Neural crest cell (in vitro differentiated cells): ENCODE results near the gene SERPINE1. TPM values are rescaled to one million over a fixed set of nuclear protein-coding genes. Genes with fewer than 3 reads are reported as not detected.
"Not testable (repeated sequence)": the region's sequence is repeated elsewhere in the genome, so short reads cannot be mapped to it uniquely, and the experiment has no call there.

Experiments
- DNase-seq: peaks from one replicate; pipeline ENCODE4 v3.0.0; 2021; ENCODE audit warnings: low read depth, mixed read lengths, low spot score
- H3K27ac Mint-ChIP-seq: one replicate; pipeline ENCODE4 v1.8.0; 2021; ENCODE audit warnings: mild to moderate bottlenecking, mixed read lengths; ENCODE audit not compliant: unreplicated experiment
- H3K27me3 Mint-ChIP-seq: 2 replicates; pipeline ENCODE4 v1.8.0; 2021; ENCODE audit warnings: low read depth, mild to moderate bottlenecking, mixed read lengths
- H3K36me3 Mint-ChIP-seq: 2 replicates; pipeline ENCODE4 v1.8.0; 2021; ENCODE audit warnings: low read depth, mild to moderate bottlenecking, mixed read lengths
- H3K4me1 Mint-ChIP-seq: 2 replicates; pipeline ENCODE4 v1.8.0; 2021; ENCODE audit warnings: mixed read lengths
- H3K4me3 Mint-ChIP-seq: one replicate; pipeline ENCODE4 v1.8.0; 2021; ENCODE audit warnings: mild to moderate bottlenecking, mixed read lengths
- H3K9me3 Mint-ChIP-seq: 2 replicates; pipeline ENCODE4 v1.8.0; 2021; ENCODE audit warnings: mixed read lengths
- total RNA-seq: library from RNA; stranded (reverse); gene quantifications from 2 replicates; pipeline ENCODE4 v1.2.1, GENCODE V29; 2021
- TF ChIP-seq, protein P1 (sequence below): fragments of 200-600 bp; sonication (generic); conservative IDR thresholded peaks from 2 replicates; pipeline ENCODE4 v1.5.0; 2021; ENCODE audit warnings: antibody characterized with exemption, mild to moderate bottlenecking

Gene SERPINE1
- total RNA-seq, 1 donor from 2014 or later: 0.07 TPM

DNA sequence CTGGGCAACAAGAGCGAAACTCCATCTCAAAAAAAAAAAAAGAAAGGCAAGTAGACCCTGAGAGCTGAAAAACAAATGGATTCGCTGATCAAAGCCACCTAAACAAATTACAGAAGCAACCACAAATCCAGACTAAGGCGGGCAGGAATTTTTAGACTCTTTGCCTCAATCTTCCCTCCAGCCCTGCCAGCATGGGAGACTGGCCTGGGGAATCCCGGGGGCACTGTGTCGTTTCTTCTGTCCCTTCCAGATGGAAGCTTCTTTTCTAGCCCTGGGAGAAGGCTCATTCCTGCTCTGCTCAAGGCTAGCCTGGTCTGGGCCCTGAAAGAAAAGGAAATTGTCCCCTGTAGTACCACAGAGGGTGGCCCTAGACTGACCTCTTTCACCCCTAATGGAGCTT, 15.6 kb upstream of the SERPINE1 start:
- H3K9me3 Mint-ChIP-seq: no peaks in the 10 kb centered on the region
- H3K4me1 Mint-ChIP-seq: peaks cover 4% of the 10 kb centered on the region
- H3K36me3 Mint-ChIP-seq: no peaks in the 10 kb centered on the region
- TF ChIP-seq, protein P1, sequence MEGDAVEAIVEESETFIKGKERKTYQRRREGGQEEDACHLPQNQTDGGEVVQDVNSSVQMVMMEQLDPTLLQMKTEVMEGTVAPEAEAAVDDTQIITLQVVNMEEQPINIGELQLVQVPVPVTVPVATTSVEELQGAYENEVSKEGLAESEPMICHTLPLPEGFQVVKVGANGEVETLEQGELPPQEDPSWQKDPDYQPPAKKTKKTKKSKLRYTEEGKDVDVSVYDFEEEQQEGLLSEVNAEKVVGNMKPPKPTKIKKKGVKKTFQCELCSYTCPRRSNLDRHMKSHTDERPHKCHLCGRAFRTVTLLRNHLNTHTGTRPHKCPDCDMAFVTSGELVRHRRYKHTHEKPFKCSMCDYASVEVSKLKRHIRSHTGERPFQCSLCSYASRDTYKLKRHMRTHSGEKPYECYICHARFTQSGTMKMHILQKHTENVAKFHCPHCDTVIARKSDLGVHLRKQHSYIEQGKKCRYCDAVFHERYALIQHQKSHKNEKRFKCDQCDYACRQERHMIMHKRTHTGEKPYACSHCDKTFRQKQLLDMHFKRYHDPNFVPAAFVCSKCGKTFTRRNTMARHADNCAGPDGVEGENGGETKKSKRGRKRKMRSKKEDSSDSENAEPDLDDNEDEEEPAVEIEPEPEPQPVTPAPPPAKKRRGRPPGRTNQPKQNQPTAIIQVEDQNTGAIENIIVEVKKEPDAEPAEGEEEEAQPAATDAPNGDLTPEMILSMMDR: no peak
- H3K27me3 Mint-ChIP-seq: no peaks in the 10 kb centered on the region
- H3K4me3 Mint-ChIP-seq: no peak overlapping the region
- DNase-seq: no peak
- H3K27ac Mint-ChIP-seq: peak overlapping the region; percentile 19

DNA sequence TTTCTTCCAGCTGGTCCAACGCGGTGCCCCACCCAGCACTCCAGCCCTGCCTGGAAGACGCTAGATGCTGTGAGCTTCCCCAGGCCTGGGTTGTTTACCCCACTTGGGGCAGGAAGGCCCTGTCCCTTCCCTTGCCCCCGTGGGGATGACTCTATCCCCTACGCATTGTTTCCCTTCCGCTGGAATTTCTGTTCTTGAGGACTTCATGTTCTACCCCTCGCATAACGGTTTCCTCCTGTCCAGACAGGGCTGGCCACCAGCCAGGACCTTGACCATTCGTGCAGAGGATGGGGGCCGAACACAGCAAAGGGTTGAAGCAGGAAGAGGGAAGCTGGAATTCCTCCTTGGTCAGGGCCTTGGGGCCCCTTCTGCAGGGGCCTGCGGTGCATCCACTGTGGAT, 14.7 kb upstream of the SERPINE1 start:
- Mint-ChIP-seq H3K27me3 (no peaks in the 10 kb centered on the region), H3K36me3 (no peaks in the 10 kb centered on the region), H3K27ac (no peak overlapping the region), H3K9me3 (no peaks in the 10 kb centered on the region), H3K4me1 (peaks cover 4% of the 10 kb centered on the region), H3K4me3 (no peak overlapping the region)
- TF ChIP-seq, protein P1: no peak
- DNase-seq: no peak

DNA sequence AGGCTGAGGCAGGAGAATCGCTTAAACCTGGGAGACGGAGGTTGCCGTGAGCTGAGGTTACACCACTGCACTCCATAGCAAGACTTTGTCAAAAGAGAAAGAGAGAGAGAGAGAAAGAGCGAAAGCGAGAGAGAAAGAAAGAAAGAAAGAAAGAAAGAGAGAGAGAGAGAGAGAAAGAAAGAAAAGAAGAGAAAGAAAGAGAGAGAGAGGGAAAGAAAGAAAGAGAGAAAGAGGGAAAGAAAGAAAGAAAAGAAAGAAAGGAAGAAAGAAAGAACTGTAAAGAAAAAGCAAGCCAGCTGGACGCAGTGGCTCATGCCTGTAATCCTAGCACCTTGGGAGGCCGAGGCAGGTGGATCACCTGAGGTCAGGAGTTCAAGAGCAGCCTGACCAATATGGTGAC, 13.8 kb upstream of the SERPINE1 start:
- H3K9me3 Mint-ChIP-seq, H3K4me3 Mint-ChIP-seq, H3K36me3 Mint-ChIP-seq, DNase-seq, H3K27me3 Mint-ChIP-seq, H3K4me1 Mint-ChIP-seq, H3K27ac Mint-ChIP-seq: not testable (repeated sequence)

DNA sequence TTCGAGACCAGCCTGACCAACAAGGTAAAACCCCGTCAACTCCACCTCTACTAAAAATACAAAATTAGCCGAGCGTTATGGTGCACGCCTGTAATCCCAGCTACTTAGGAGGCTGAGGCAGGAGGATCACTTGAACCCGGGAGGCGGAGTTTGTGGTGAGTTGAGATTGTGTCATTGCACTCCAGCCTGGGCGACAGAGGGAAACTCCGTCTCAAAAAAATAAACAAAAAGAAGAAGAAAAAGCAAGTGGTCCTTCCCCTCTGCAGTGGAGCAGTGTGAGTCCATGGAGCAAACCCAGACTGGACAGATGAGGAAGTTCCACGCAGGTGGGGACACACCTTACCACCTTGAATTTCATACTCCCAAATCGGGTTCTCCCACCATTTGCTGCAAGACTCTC, 13.1 kb upstream of the SERPINE1 start:
- Mint-ChIP-seq H3K4me3 (no peak overlapping the region), H3K36me3 (no peaks in the 10 kb centered on the region)

DNA sequence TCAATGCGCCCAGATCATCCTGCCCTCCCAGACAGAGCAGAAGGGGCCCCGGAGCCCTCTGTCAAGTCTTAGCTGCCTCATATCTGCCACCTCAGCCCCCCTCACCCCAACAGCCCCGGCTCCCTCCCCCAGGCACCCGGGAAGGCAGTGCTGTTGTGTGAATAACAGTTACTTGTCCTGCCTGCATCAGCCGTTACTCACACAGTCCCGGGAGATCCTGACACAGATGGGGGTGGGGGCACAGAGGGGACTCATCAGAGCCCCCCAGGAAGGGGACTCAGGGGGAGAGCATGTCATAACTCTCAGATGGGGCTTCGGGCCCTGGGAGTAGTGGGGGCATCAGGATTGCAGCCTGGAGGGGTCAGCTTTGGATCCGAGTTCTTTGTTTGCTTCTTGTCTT, 12.4 kb upstream of the SERPINE1 start:
- Mint-ChIP-seq H3K4me1 (peaks cover under 1% of the 10 kb centered on the region), H3K9me3 (no peaks in the 10 kb centered on the region), H3K4me3 (no peak overlapping the region), H3K36me3 (no peaks in the 10 kb centered on the region), H3K27ac (peak overlapping the region; percentile 62), H3K27me3 (no peaks in the 10 kb centered on the region)
- DNase-seq: no peak
- TF ChIP-seq, protein P1: no peak

More for the DNA sequence above, 13.1 kb upstream of the SERPINE1 start:
- TF ChIP-seq, protein P1: no peak
- Mint-ChIP-seq H3K27me3 (no peaks in the 10 kb centered on the region), H3K27ac (no peak overlapping the region), H3K4me1 (no peaks in the 10 kb centered on the region), H3K9me3 (no peaks in the 10 kb centered on the region)
- no peak for DNase-seq

DNA sequence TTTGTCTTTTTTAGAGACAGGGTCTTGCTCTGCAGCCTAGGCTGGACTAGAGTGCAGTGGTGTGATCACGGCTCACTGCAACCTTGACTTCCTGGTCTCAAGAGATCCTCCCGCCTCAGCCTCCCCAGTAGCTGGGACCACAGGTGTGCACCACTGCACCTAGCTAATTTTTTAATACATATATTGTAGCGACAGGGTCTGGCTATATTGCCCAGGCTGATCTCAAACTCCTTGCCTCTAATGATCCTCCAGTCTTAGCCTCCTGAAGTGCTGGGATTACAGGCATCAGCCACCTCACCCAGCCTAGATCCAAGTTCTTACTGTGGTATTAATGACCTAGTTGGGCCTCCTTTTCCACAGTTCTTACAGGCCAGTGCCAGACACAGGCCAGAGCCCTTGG, 11.7 kb upstream of the SERPINE1 start:
- Mint-ChIP-seq H3K9me3 (no peaks in the 10 kb centered on the region), H3K27ac (no peak overlapping the region), H3K36me3 (no peaks in the 10 kb centered on the region), H3K4me1 (peaks cover 7% of the 10 kb centered on the region), H3K27me3 (no peaks in the 10 kb centered on the region), H3K4me3 (no peak overlapping the region)
- TF ChIP-seq, protein P1: no peak
- no peak for DNase-seq
